Spleen (tissue), 7 donors: Measurements from ENCODE around the gene AMBRA1.

ENCODE experiments used
- CTCF ChIP-seq, 11 experiments: fragments of 200-600 bp in 7 of 11; fragments of 450-650 bp in 4 of 11; sonication (generic) in 4 of 11; IDR thresholded peaks in 8 of 11; conservative IDR thresholded peaks in 3 of 11; 1 replicate in 7 of 11; 2 replicates in 4 of 11; pipeline versions ENCODE4 v1.4.0 to v1.8.0; 2016 to 2021; ENCODE audit warnings: antibody characterized with exemption in 11 of 11, inconsistent platforms in 4 of 11, mild to moderate bottlenecking in 1 of 11
- POLR2A ChIP-seq, 3 donors: fragments of 450-650 bp; IDR thresholded peaks; one replicate each; pipeline ENCODE4 v1.5.1; 2017; ENCODE audit warnings: antibody characterized with exemption in 3 of 3, mild to moderate bottlenecking in 1 of 3
- POLR2AphosphoS5 ChIP-seq, 3 donors: sonication (generic); formaldehyde crosslinking; IDR thresholded peaks; one replicate each; pipeline ENCODE4 v1.5.1; 2017; ENCODE audit warnings: antibody characterized with exemption in 3 of 3
- donor health status: DM: no; HTN: no; CAD: no; lungs with moderate emphysema.
- donor health status: DM: no; HTN: no; CAD: no.
- donor health status: DM: no; HTN: no; CAD: no.

DNA sequence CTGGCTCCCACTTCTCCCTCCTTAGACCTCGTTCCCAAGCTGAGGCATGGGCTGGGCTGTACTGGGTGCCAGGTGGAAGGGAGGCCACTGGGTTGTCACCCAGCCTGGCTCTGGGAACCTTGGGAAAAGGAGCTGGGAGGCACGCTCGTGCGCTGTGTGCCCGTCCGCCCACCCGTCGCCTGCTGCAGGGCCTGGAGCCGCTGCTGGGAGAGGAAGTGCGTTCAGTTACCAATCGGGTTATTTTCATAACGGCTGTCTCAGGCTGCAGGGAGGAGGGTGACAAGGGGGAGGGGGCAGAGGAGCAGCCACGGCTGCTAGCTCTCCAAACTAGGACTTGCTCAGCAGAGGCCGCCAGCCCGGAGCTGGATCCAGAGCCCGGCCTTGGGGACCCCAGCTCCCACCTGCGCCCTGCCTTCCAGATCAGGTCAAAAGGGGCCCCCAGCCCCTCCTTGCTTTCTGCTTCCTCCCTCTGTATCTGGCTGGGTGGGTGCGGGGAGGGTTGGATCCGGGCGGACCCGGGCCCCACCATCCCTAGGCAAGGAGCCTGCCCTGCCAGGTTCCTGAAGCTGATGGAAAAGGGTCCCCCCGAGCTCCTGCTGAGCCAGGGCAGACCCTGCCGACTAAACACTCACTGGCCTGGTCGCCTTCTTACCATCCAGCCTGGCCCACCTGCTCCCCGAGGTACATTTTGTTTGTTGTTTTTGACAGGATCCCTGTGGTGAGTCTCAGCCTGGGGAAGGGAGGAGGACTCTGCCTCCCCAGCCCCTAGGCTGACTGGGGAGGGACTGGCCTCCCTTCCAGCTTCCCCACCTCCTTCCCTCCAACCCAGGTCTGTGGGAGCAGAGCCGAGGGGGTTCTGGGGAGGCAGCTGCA is 232.3 kb downstream of the AMBRA1 start:
- TF ChIP-seq CTCF (IDR thresholded peaks at IDR 0.05 in 8 of 11, conservative IDR thresholded peaks at IDR 0.05 in 3 of 11) (no peak), POLR2A (IDR thresholded peaks at IDR 0.05) (no peak), POLR2AphosphoS5 (IDR thresholded peaks at IDR 0.05) (peak; percentile 78 to 87 (median 87))
